GM10847 (cell line): ENCODE data around the gene PDS5B.

ENCODE experiments used
- POLR2A ChIP-seq: IDR thresholded peaks from 2 replicates; pipeline ENCODE4 v1.6.1; 2011; ENCODE audit not compliant: insufficient read length; ENCODE audit errors: extremely low read depth

The PDS5B gene

DNA sequence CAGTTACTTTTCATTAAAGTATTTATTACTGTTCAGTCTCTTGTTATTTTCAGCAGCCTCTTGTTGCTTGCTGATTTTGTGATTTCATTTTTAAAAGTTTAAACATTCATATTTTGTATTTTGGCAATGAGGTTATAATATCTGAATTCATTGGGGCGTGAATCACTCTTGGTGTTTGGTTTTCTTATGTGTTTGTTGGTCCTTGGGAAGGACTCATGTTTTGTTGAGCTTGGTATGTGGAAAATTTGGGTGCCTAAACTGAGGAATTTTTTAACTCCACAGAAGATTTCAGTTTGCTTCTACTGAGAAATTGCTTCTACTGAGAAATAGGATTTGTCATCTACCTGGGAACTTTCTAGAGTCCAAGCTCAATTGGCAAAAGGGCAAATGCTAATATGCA, 38.2 kb downstream of the PDS5B start:
- no peak for TF ChIP-seq POLR2A

DNA sequence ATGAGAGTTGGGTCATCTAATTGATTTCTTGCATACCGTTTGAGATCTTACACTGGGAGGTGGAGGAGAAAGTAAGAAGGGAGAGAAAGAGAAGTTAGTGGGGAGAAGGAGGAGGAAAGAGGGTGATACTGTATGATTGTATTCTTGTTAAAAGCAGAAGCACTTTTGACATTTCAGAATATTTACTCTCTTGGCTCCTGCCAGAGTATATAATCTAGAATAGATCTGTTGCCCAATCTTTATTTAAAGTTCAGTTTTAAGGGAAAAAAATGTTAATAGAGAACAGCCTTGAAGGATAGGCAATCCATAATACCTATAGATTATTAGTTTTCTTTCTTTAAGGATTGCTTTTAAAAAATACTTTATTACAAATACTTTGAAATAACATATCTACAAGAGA, 41.5 kb downstream of the PDS5B start:
- TF ChIP-seq POLR2A = no peak

DNA sequence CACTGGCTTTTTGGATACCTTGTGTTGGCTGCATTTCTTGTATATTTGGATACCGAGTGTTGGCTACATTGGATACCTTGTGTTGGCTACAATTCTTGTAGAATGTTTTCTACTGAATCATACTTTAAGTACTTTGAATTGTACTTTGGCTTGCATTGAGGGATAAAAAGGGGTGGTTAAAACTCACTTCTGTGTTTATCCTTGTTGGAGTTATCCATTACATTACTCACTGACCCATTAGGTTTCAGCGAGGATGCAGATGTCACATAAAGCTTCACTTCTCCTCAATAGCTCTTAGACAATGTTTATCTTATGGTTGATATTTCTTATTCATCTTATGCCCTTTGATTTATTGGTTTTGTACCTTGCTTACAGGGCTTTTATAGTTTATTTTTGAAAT, 43.1 kb downstream of the PDS5B start:
- TF ChIP-seq POLR2A = no peak

DNA sequence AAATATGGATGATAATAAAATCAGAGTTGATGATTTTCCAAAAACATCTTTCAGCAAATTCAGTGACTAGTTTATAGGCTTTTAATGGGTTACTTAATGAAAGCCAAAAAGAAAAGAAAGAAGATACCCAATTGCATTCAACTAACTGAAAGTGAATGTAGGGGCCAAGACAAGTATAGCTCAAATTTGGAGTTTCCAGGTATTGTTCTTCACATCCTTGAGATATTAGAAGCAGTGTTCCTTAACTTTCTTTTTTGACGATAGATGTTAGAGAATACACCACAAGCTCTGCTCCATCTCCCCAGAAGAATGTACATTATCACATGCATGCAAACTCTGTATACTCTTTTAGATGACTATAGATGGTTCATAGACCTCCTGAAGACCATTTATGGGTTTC, 43.6 kb downstream of the PDS5B start:
- TF ChIP-seq POLR2A = no peak

DNA sequence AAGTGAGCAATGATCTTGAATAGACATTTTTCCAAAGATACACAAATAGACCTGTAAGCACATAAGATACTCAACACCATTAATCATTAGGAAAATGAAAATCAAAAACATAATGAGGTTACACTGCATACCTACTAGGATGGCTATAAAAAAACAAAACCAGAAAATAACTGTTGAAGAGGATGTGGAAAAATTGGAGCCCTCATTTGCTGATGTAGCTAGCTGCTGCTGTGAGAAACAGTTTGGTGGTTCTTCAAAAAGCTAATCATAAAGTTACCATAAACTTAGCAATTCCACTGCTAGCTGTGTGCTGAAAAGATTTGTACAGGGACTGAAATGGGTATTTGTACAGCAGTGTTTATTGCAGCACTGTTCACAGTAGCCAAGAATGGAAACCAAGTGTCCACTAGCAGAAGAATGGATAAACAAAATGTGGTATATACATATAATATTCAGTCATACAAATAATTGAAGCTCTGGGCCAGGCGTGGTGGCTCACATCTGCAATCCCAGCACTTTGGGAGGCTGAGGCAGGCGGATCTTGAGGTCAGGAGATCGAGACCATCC, 46.2 kb downstream of the PDS5B start:
- TF ChIP-seq POLR2A = no peak

DNA sequence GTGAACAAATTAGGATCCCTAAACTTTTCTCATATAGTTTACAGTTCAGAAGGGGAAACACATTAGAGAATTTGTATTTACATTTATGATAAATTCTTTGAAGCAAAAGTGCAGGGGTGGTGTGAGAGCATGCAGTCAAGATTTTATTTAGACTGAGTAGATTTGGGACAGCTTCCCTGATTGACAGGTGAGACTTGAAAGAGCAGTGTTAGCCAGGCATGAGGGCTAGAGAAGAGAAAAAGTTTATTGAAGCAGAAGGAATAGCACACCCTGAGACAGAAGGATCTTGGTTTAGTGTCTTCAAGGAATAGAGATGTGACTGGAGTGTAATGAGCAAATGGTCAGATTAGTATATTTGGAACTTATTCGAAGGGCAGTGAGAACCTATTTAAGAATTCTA, 50.5 kb downstream of the PDS5B start:
- no peak for TF ChIP-seq POLR2A

DNA sequence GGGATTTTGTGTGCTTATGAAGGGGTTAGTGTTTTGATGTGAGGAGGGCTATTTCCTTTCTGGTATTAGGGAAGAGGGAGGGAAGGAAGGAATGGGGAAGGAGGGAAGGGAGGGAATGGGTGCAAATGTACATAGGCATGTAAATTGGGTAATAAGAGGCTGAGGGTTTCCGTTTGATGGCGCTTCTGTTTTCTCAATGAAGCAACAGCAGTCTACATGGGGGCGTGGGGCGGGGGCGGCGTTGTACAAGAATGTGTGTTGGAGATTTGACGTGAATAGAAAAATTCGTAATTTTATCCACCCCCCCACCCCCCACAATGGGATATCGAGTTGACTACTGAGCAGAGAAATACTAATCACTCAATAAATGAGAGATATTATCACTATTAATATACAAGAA, 52.5 kb downstream of the PDS5B start:
- no peak for TF ChIP-seq POLR2A

DNA sequence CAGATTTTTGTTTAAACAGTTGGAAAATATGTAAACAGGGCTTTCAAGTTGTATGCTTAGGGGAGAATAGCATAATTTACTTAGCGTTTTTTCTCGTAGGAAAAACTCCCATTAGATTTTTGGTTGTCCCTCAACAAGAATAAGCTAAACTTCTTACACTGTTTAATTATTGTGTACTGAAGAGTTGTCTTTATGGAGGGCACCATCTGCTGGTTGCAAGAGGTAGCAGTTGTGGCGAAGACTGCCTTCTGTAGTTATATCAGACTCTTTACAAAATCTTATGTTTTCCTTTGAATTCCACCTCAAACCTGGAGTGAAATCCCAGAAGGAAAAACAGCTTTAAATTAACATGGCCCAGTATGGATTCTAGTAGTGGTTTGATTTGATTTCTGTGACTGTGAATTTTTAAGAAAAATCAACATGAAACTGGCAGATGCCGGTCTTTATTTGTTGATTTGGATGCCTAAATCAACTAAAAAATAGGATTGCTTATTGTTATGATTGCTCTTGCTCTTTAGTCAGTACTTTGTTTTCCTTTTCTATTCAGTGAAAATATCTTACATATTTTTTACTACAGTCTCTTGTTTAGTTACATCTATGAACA, 53.4 kb downstream of the PDS5B start:
- no peak for TF ChIP-seq POLR2A

DNA sequence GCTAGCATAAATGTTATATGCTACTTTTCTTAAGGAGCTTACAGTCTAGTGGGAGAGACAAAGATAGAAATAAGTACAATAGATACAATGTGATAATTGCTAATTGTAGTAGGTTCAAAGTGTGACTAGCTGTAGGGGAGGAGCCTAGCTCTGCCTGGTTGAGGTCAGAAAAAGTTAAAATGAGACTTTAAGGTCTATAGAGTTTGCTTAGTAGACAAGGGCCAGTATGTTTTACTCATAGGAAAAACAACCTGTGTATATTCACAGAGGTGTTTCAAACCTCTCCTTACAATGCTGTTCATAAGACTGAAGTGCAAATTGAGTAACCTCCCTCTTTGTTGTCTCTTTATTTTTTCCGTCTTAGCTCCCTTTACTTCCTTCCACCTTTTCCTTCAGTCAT, 56.1 kb downstream of the PDS5B start:
- TF ChIP-seq POLR2A = no peak

DNA sequence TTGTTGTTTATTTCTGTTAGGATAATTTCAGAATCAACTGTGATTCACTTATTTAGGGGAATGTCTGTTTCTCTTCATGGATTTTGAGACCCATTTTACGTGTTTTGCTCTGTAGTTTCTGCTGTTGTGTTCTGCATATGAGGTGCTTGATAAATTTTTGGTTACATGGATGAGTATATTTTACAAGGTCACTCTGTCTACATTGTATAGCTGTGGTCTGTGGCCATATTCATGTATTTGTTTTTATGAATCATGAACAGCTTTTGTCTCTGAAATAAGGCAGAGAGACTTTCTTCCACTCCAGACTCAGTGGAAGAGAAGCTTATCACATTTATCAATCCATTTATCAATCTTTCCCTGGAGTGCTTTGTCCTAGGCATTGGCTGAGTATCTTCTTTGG, 56.6 kb downstream of the PDS5B start:
- TF ChIP-seq POLR2A = no peak

DNA sequence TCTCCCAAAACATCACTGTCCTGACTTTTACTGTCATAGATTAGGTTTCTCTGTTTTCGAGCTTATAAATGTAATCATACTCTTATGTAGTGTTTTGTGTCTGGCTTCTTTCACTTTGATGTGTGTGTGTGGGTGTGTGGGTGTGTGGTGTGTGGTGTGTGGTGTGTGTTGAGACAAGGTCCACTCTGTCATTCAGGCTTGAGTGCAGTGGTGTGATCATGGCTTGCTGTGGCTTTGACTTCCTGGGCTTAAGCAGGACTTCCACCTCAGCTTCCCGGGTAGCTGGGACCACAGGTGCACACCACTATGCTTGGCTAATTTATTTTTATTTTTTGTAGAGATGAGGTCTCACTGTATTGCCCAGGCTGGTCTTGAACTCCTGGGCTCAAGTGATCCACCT, 59.6 kb downstream of the PDS5B start:
- TF ChIP-seq POLR2A = no peak

DNA sequence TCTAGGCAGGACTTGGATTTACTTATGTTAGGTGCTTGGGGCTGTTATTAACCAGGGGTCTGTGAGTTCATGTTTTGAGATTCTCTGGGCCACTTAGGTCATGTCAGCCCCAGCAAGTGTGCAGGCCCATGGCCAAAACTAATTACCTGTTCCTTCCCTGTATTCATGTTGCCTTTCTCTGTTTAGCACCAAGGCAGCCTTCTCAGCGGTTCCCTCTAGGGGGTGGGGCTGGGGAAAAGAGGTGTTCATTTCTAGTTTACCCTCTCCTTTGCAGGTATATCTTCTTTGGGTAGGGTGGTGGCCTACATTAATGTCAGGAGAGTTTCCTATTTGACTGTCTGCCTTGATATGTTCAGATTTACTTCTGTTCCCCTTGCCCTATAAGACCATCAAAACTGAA, 61.7 kb downstream of the PDS5B start:
- TF ChIP-seq POLR2A = no peak

DNA sequence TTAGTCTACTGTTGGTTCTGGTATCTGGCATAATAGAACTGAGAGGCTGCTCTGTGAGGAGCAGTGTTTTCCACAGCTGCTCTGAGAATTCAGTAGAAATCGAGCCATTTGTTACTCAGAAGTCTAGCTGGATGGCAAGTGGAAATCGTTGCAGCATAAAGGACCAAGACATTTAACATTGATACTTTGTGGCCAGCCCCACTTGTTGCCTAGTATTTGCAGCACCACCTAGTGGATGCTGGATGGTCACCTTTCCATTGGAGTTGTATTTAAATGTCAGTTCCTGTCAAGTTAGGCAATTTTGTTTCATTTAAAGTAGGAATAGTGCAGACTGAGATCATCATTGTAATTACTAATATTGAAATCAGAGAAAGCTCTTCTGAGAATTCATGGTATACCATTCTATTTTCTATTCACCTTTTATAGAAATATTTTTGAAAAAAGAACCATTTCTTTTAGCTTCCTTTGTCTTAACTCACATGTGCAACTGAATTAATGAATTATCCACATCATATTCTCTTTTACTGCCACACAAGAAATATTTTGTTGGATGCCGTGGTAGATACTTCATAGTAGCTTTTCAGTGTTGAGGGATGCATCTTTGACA, 64.6 kb downstream of the PDS5B start:
- TF ChIP-seq POLR2A = no peak

DNA sequence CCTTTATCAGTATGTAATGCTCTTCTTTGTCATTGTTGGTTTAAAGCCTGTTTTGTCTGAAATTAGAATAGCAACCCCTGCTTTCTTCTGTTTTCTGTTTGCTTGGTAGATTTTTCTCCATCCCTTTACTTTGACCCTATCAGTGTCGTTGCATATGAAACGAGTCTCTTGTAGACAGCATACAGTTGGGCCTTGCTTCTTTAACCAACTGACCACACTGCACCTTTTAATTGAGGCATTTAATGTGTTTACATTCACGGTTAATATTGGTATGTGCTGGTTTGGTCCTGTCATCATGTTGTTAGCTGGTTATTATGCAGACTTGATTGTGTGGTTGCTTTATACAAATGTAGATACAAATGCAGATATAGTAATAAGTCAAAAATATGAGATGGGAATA, 71.1 kb downstream of the PDS5B start:
- TF ChIP-seq POLR2A = no peak

DNA sequence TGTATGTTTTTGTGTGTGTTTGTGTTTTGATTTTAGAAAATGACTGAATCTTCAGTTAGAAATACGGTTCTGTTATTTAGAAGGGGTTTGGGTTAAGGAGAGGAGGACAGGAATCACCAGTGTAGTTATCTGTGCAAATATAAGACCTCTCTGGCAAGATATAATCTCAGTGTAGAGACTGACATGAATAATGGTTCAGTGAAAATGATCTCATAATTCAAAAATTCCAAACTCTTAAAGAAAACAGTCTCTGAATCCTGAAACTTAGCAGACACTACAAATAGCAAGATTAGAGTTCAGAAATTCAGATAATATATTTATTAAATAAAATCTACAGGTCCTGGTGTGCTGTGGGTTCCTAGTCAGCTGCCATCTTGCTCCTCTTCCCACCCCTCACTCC, 73.5 kb downstream of the PDS5B start:
- TF ChIP-seq POLR2A = no peak

DNA sequence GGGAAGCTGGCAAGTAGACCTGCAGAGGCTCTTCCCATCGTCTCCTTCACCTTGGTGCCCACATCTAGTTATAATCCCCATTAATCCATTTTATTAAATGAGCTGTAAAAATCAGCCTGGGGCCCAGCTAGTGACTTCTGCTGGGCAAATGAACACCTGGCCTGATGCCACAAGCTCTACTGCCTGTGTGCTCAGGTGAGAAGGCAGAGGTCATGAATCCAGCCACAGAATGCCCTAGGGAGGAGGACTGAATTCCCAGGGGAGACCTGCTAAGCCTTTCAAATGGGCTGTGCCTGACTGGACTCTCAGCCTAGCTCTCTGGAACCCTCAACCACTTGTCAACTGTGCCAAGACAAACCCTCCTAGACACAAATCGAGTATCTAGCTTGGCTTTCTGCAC, 74.0 kb downstream of the PDS5B start:
- TF ChIP-seq POLR2A = no peak

DNA sequence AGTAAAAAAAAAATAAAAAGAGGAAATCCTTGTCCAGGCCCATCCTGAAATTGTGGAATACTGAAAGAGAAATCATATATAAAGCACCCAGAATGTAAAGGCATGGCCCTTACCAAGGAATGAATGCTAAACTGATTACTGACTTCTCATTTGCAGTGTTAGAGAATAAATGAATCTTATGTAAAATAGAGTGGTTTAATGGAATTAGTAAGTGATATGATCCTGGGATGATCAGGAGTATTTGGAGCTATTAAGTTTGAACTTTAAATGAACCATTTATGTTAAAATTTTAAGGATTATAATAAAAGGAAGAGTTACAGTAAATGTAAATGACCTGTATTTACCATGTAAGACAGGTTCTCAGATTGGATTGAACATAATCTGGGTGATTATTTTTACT, 75.4 kb downstream of the PDS5B start:
- TF ChIP-seq POLR2A = no peak

DNA sequence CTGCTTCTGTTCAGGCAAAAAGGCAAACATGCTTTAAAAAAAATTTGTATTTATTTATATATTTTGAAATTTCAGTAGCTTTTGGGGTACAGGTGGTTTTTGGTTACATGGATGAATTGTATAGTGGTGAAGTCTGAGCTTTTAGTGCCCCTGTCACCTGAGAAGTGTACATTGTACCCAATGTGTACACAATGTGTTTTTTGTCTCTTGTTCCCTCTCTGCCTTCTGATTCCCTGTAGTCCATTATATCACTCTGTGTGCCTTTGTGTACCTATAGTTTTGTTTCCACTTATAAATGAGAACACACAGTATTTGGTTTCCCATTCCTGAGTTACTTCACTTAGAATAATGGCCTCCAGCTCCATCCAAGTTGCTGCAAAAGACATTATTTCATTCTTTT, 77.4 kb downstream of the PDS5B start:
- no peak for TF ChIP-seq POLR2A
